SK-MEL-5 (cell line): ENCODE measurements around the gene ENO2. TPM values are rescaled to one million over a fixed set of nuclear protein-coding genes. Genes with fewer than 3 reads are reported as not detected.

Experiments
- DNase-seq: peaks from one replicate; pipeline ENCODE4 v3.0.0-alpha.2; 2016; ENCODE audit warnings: low read depth, low spot score
- in situ Hi-C: cut with HindIII; loops from 2 replicates; pipeline ENCODE4 v1.10.0; 2016; ENCODE audit warnings: low sequenced_read_pairs, high pct_unique_total_duplicates, low pct_unique_long_range_greater_than_20kb
- total RNA-seq: library from RNA; depleted of rRNA; stranded (reverse); fragments of >200 nt; shearing (Covaris generic); gene quantifications from 2 replicates; pipeline ENCODE4 v1.2.3, GENCODE V29; 2014

The ENO2 gene
- total RNA-seq, 1 experiment from 2014 or later: 14.5 TPM

DNA sequence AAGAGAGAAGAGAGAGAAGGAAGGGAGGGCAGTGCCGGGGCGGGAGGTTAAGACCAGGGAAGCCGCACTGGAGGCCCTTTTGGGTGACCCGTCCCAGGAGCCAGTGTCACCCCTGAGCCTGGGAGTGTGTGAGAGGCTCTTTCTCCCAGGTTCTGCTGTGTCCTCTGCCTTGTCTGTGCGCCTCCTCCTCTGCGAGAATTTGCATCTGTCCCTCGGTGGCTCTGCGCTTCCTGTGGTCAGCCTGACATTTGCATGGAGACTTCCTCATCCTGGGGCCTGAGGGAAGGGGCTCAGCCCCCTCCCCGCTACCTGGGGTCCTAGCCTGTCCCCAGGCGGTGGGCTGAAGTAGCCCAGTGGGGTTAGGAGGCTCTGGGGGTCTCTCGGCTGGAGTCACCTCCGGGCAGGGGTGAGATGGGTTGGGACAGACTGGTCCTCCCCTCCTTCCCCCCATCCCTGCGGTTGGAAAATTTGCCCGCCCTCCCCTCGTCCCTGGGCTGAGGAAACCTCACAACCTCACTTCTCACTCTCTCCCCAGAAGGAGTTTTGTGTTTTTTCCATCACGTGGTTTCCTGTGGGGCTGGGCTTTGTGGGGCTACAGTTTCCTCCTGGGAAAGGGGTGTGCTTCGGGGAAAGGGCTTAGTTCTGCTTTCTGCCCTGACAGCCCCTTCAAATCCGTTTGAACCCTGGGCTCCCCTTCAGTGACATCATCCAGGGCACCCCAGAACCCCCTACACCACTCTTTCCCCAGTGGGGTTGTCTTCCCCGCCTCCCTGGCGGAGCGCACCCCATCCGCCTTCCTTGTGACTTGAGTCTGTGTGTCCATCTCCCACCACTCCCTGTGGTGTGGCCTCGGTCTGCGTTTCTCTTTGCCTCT, 39.3 kb downstream of the ENO2 start:
- in situ Hi-C loops: no loop called here
- DNase-seq: no peak

- no peak for DNase-seq
- in situ Hi-C loops: no loop called here
Observed at GRCh38 chr12:6954316-6955107, 40.1 kb downstream of the ENO2 start.

- DNase-seq: no peak
- in situ Hi-C loops: no loop called here
Observed at GRCh38 chr12:6955108-6956020, 41.0 kb downstream of the ENO2 start.

DNA sequence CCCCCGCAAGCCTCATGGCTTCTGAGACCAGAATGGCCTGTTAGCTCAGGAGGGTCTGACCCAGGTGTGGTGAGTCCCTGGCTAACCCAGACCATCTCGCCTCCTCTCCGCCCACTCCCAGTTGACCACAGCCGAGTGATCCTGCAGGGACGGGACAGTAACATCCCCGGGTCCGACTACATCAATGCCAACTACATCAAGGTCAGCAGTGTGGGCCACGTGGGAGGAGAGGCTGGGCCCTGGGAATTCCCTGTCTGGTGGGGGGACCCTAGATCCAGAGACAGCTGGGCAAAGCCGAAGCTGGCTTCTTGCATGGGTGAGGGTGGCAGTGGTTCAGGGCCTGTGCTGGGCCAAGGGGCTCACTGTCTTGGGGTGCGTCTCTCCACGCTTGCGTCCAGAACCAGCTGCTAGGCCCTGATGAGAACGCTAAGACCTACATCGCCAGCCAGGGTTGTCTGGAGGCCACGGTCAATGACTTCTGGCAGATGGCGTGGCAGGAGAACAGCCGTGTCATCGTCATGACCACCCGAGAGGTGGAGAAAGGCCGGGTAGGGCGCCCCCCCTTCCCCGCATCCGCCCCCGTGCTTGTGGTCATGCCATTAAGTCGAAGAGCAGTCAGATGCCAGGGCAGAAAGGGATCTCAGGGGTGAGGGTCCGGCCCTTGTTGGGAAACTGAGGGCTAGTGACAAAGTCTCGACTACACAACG, 41.8 kb downstream of the ENO2 start:
- in situ Hi-C loops: no loop called here
- DNase-seq: no peak

DNA sequence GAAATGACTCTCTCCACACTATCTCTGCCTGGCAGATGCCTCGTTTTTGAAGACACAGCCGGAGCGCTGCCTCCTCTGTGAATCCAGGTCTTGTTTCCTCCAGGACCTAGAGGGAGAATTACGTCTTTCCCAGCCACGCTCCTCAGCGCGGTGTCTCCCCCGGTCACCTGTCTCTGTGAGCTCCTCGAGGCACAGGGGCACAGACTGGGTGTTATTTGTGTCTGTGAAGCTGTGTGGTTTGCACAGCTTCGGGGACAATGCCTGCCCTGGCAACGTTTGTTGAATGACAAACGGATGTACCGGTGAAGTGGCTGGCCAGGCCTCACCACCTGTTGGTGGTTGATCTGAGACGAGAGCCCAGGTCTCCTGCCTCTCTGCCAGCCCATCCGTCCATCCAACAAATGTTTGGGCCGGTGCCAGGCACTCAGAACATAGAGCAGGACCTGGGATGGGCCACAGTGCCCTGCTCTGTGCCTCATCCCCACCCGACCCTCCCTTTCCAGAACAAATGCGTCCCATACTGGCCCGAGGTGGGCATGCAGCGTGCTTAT, 42.8 kb downstream of the ENO2 start:
- DNase-seq: no peak
- in situ Hi-C loops: no loop called here

DNA sequence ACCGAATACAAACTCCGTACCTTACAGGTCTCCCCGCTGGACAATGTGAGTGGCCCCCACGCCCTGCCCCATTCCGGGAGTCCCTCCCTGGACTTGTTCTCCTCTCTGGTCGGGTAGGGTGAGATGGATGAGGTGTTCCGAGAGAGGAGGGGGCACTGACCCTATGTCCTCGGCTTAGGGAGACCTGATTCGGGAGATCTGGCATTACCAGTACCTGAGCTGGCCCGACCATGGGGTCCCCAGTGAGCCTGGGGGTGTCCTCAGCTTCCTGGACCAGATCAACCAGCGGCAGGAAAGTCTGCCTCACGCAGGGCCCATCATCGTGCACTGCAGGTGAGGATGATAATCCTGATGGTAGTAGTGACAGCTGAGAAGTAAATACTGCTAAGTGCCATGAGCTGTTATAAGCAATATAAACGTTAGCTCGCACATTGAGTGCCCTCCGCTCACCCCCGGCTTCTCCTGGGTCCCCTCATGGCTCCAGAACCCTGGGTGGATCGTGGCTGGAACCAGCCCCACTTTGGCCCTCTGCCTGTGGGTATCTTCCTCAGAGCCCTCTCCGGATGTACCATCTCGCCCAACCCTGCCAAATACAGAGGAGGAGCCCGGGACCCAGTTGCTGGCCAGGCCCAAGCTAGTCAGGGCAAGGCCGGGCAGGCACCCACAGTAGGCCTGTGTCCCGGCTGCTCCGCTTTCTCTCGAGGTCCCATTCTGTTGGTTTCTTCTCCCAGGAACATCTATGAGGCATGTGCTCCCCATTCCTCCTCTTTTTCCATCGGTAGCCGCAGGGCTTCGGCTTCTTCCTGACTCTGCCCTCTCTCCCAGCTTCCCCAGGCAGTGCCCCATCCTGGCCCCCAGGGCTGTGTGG, 43.6 kb downstream of the ENO2 start:
- DNase-seq: no peak
- in situ Hi-C loops: no loop called here

DNA sequence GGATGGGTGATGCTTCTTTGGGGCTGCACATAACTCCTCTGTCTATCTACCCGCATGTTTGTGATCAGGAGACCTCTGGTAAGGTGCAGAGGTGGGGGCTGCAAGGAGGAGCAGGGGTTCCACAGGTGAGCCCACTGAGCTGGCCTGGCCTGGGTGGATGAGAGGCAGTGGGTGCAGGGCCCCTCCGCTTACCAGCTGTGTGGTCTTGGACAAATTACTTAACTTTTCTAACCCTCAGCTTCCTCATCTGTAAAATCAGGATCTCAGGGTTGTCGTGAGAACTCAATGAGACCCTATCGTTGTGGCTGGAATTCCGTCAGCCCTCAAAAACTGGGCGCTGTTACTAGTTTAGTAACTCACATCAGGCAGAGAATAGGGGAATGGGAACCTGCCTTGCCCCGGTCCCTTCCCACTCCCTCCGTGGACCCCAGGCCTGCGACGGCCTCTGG, 44.3 kb downstream of the ENO2 start:
- in situ Hi-C loops: no loop called here
- DNase-seq: no peak

DNA sequence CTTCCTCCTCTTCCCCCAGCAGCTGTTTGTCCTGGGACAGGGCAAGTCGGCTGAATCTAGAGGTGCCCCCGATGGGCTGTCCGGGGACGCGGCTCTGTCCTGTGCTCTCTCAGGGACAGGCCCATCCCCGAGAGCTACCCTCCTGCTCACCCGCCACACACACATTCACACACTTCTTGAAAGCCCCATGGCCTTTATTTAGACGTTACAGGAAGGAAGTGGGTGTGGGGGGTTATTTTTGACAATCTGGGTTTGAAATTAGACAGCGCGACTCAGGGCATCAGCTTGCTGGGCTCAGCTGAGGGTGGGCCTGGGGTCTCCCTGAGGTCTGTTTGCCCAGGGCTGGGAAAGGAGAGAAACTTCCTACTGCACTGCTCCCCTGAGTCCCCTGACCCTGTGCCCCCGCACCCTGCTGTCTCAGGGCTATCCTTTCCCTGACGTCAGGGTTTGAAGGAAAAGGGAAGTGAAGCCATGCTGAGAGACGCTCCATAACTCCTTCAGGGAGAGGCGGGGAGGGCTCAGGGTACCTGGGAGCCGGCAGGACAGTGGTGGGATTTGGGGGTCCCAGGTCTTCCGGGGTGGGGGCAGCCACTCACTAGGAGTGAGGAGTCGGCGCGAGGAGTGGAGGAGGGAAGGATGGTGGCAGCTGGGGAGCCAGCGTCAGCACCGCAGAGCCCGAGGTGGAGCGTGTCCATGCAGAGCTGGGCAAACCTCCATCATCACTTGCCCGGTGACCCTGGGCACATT, 44.9 kb downstream of the ENO2 start:
- DNase-seq: no peak
- in situ Hi-C loops: no loop called here

DNA sequence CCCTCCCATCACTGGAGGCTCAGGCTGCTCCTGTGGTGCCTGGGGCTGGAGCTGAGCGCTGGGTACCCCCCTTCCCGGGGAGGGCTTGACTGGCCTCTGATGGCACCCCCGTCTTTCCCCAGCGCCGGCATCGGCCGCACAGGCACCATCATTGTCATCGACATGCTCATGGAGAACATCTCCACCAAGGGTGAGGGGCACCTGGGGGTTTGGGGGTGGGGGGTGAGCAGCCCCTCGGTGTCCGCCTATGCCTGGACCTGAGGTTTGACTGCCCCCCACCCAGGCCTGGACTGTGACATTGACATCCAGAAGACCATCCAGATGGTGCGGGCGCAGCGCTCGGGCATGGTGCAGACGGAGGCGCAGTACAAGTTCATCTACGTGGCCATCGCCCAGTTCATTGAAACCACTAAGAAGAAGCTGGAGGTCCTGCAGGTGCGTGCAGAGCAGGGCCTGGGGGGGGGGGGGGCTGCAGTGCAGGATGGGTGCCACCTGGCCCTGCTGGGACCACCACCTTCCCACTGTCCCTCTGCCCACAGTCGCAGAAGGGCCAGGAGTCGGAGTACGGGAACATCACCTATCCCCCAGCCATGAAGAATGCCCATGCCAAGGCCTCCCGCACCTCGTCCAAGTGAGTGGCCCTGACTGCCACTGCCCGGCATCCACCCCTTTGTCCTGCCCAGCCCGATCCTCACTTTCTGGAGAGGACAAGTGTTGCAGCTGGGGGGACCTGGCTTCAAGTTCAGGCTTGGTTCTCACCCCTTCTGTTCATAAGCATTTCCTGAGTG, 45.6 kb downstream of the ENO2 start:
- in situ Hi-C loops: no loop called here
- DNase-seq: no peak

- DNase-seq: peak; percentile 44
- in situ Hi-C loops: no loop called here
Observed at GRCh38 chr12:6960593-6961277, 46.4 kb downstream of the ENO2 start.

- in situ Hi-C loops: no loop called here
- DNase-seq: peak; percentile 52
Observed at GRCh38 chr12:6961278-6961694, 46.9 kb downstream of the ENO2 start.

GRCh38 chr12:6961695-6962284, 47.4 kb downstream of the ENO2 start:
- peak; percentile 81 for DNase-seq
- in situ Hi-C loops: no loop called here

- DNase-seq: no peak
- in situ Hi-C loops: no loop called here
Observed at GRCh38 chr12:6962285-6963015, 48.1 kb downstream of the ENO2 start.
